Activated naive CD8-positive, alpha-beta T cell treated with anti-CD3 and anti-CD28 coated beads for 36 hours (primary cell): ENCODE data around the gene GRIK4. TPM values are rescaled to one million over a fixed set of nuclear protein-coding genes. Genes with fewer than 3 reads are reported as not detected.
A peak's percentile ranks its signal among the peaks of the same experiment; 100 is the strongest.

Experiments
- DNase-seq: peaks from one replicate; pipeline ENCODE4 v3.0.0; 2021
- H3K27ac Mint-ChIP-seq: one replicate; pipeline ENCODE4 v1.8.0; 2022; ENCODE audit warnings: mild to moderate bottlenecking, moderate library complexity, mixed read lengths
- H3K27me3 Mint-ChIP-seq: one replicate; pipeline ENCODE4 v1.8.0; 2022; ENCODE audit warnings: mild to moderate bottlenecking, mixed read lengths
- H3K36me3 Mint-ChIP-seq: one replicate; pipeline ENCODE4 v1.8.0; 2021; ENCODE audit warnings: mild to moderate bottlenecking, mixed read lengths
- H3K4me1 Mint-ChIP-seq: one replicate; pipeline ENCODE4 v1.8.0; 2021; ENCODE audit warnings: mixed read lengths
- H3K4me3 Mint-ChIP-seq: one replicate; pipeline ENCODE4 v1.8.0; 2022; ENCODE audit warnings: mild to moderate bottlenecking, moderate library complexity, mixed read lengths
- H3K9me3 Mint-ChIP-seq: one replicate; pipeline ENCODE4 v1.8.0; 2022; ENCODE audit warnings: mixed read lengths
- total RNA-seq, 2 experiments: library from RNA; stranded (reverse); gene quantifications; one replicate each; pipeline ENCODE4 v1.2.3, GENCODE V29; 2021

The GRIK4 gene
- total RNA-seq, 2 experiments from 2014 or later, result 0.40 to 0.43 TPM

DNA sequence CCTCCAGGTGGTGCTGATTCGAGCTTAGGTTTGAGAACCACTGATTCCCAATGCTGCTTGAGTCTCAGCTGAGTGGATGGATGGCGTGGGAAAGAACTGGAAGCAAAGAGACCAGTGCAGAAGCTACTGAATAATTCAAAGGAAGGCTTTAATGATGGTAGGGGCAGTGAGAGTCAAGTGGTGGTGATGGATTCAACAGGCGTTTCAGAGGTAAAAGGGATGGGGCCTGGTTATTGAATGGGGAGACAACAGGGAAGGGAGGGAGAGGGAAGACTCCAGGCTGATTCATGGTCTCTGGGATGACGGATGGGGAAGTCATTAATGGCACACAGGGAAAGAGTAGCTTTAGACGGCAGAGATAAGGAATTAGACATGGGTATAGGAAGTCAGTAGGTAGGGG lies 408.0 kb downstream of the GRIK4 start:
- no peaks in the 10 kb centered on the region for H3K4me1 Mint-ChIP-seq
- H3K27ac Mint-ChIP-seq, result no peak overlapping the region
- H3K27me3 Mint-ChIP-seq, result no peaks in the 10 kb centered on the region
- no peaks in the 10 kb centered on the region for H3K9me3 Mint-ChIP-seq
- no peak overlapping the region for H3K4me3 Mint-ChIP-seq
- DNase-seq, result no peak
- no peaks in the 10 kb centered on the region for H3K36me3 Mint-ChIP-seq

GRCh38 chr11:120923866-120924508 lies 412.4 kb downstream of the GRIK4 start:
- no peaks in the 10 kb centered on the region for H3K4me1 Mint-ChIP-seq
- no peak for DNase-seq
- H3K27ac Mint-ChIP-seq, result no peak overlapping the region
- H3K27me3 Mint-ChIP-seq, result no peaks in the 10 kb centered on the region
- no peak overlapping the region for H3K4me3 Mint-ChIP-seq
- H3K9me3 Mint-ChIP-seq, result no peaks in the 10 kb centered on the region
- no peaks in the 10 kb centered on the region for H3K36me3 Mint-ChIP-seq

DNA sequence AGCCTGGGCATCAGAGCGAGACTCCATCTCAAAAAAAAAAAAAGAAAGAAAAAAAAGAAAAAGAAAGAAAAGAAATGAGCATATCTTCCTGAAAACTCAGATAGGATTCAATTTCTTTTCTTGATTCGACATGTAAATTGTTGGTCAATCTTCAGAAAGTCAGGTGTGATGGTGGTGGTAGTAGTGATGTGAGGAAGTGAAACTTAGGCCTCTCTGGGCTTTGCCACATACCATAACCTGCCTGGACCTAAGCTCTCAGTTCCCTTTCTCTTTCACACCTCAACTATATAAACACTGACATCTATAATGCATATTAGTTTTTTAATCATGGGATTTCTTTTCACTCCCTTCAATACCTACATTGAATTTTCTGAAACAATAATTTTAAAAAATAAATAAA lies 414.4 kb downstream of the GRIK4 start:
- no peak overlapping the region for H3K4me3 Mint-ChIP-seq
- H3K27me3 Mint-ChIP-seq, result no peaks in the 10 kb centered on the region
- DNase-seq, result no peak

DNA sequence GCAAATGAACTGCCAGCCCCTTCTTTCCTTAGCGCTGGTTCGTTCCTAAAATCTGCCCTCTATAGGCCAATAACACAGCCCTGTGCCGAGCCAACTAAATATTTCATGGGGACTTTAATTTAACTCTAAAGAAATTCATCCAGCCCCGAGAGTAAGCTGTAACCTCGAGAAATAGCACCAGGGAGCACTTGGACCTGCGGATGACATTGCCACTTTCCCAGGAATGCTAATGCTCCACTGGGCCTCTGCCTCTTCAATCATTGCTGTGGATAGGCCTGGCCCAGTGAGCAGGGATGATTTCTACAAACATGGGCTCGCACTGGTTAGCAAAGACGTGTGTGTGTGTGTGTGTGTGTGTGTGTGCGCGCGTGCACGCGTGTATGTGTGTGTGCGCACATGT lies 417.1 kb downstream of the GRIK4 start:
- Mint-ChIP-seq H3K36me3 (no peaks in the 10 kb centered on the region), H3K27me3 (peaks cover 5% of the 10 kb centered on the region), H3K4me3 (no peak overlapping the region), H3K27ac (no peak overlapping the region), H3K4me1 (no peaks in the 10 kb centered on the region), H3K9me3 (no peaks in the 10 kb centered on the region)
- no peak for DNase-seq

More for the DNA sequence above, 414.4 kb downstream of the GRIK4 start:
- Mint-ChIP-seq H3K9me3 (no peaks in the 10 kb centered on the region), H3K36me3 (no peaks in the 10 kb centered on the region), H3K4me1 (no peaks in the 10 kb centered on the region), H3K27ac (no peak overlapping the region)

- no peaks in the 10 kb centered on the region for H3K36me3 Mint-ChIP-seq
- DNase-seq, result no peak
- no peak overlapping the region for H3K27ac Mint-ChIP-seq
- no peak overlapping the region for H3K4me3 Mint-ChIP-seq
- H3K9me3 Mint-ChIP-seq, result no peaks in the 10 kb centered on the region
- no peaks in the 10 kb centered on the region for H3K4me1 Mint-ChIP-seq
- H3K27me3 Mint-ChIP-seq, result peaks cover 5% of the 10 kb centered on the region
Measured at GRCh38 chr11:120929090-120929489, 417.5 kb downstream of the GRIK4 start.

- no peak overlapping the region for H3K4me3 Mint-ChIP-seq
- no peaks in the 10 kb centered on the region for H3K36me3 Mint-ChIP-seq
- DNase-seq, result peak; percentile 34
- no peak overlapping the region for H3K27ac Mint-ChIP-seq
- no peaks in the 10 kb centered on the region for H3K4me1 Mint-ChIP-seq
- no peaks in the 10 kb centered on the region for H3K9me3 Mint-ChIP-seq
- peaks cover 5% of the 10 kb centered on the region for H3K27me3 Mint-ChIP-seq
Measured at GRCh38 chr11:120929664-120930154, 418.2 kb downstream of the GRIK4 start.

GRCh38 chr11:120931057-120931779 lies 419.7 kb downstream of the GRIK4 start:
- Mint-ChIP-seq H3K4me1 (no peaks in the 10 kb centered on the region), H3K9me3 (no peaks in the 10 kb centered on the region), H3K36me3 (no peaks in the 10 kb centered on the region), H3K4me3 (no peak overlapping the region), H3K27ac (no peak overlapping the region), H3K27me3 (peaks cover 5% of the 10 kb centered on the region)
- DNase-seq, result no peak

- no peaks in the 10 kb centered on the region for H3K4me1 Mint-ChIP-seq
- no peaks in the 10 kb centered on the region for H3K9me3 Mint-ChIP-seq
- DNase-seq, result no peak
- H3K27me3 Mint-ChIP-seq, result peaks cover 10% of the 10 kb centered on the region
- no peak overlapping the region for H3K27ac Mint-ChIP-seq
- H3K4me3 Mint-ChIP-seq, result no peak overlapping the region
- H3K36me3 Mint-ChIP-seq, result no peaks in the 10 kb centered on the region
Measured at GRCh38 chr11:120932305-120932915, 420.9 kb downstream of the GRIK4 start.

DNA sequence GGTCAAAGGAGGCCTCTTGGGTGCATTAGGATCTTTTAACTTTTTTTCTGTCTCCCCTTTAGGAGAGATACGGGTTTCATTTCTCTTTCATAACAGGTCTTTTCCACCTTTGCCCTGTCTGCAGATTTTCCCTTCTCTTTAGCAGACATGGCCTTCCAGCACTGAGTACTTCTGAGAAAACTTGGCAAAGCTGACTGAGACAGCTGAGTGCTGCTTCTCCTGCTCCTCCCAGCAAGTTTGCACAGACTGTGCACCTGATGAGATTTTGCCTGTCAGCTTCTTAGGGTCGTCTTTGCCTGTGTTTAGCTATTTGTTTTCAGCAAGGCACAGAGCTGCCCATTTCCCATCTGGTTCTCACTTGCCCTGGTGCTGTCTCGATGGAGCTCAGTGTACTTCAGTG lies 424.8 kb downstream of the GRIK4 start:
- no peak for DNase-seq
- H3K27me3 Mint-ChIP-seq, result peaks cover 24% of the 10 kb centered on the region
- no peak overlapping the region for H3K27ac Mint-ChIP-seq
- H3K9me3 Mint-ChIP-seq, result no peaks in the 10 kb centered on the region
- no peak overlapping the region for H3K4me3 Mint-ChIP-seq
- no peaks in the 10 kb centered on the region for H3K36me3 Mint-ChIP-seq
- peaks cover 2% of the 10 kb centered on the region for H3K4me1 Mint-ChIP-seq

DNA sequence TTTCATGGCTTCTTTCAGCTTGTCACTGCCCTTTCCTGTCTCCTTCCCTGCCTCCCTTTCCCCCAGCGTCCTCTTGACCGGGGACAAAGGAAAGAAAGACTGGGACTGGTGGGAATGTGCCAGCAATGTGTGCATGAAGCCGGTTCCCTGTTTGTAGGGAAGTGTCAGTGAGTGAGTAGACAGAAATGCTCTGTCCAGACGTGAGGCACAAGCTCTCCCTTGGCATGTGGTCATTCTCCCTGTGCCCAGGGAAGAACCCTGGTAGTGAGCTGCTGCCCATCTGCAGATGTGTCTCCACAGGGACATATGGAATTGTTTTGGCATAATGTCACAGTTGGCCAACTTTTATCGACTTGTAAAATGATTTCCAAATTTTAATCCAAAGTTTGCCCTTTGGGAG lies 426.0 kb downstream of the GRIK4 start:
- Mint-ChIP-seq H3K4me3 (no peak overlapping the region), H3K27ac (no peak overlapping the region), H3K9me3 (no peaks in the 10 kb centered on the region), H3K4me1 (peaks cover 2% of the 10 kb centered on the region), H3K36me3 (no peaks in the 10 kb centered on the region), H3K27me3 (peaks cover 24% of the 10 kb centered on the region)
- DNase-seq, result no peak

- no peak overlapping the region for H3K27ac Mint-ChIP-seq
- peaks cover 19% of the 10 kb centered on the region for H3K27me3 Mint-ChIP-seq
- H3K4me1 Mint-ChIP-seq, result peaks cover 2% of the 10 kb centered on the region
- no peak overlapping the region for H3K4me3 Mint-ChIP-seq
- no peak for DNase-seq
- no peaks in the 10 kb centered on the region for H3K9me3 Mint-ChIP-seq
- no peaks in the 10 kb centered on the region for H3K36me3 Mint-ChIP-seq
Measured at GRCh38 chr11:120938260-120938659, 426.7 kb downstream of the GRIK4 start.

DNA sequence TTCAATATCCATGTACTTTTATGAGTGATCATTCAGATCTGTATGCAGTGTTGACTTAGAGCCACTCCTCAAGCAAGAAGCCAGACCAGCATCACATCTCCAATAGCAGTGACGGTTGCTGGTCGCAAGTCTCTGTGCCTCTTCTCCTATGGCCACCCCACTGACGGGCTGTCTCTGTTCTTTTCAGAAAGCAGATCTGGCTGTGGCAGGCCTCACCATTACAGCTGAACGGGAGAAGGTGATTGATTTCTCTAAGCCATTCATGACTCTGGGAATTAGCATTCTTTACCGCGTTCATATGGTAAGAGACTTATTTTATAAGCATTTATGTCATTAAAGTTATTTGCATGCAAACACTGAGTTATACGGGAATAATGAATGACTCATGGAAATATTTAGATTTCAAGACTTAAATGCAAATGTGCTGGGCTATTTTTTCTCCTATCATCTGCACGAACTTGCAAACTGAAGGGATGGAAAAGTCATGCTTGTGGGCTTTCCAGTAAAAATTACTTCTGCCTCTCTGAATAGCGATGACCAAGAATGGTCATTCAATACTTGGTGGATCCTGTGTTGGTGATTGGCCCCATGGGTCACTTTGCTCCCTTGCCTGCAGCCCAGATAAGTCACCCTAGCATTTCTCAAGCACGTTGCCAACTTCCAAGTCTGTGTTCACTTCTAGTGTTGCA lies 428.8 kb downstream of the GRIK4 start:
- no peak overlapping the region for H3K4me3 Mint-ChIP-seq
- H3K9me3 Mint-ChIP-seq, result peaks cover 9% of the 10 kb centered on the region
- DNase-seq, result no peak
- H3K36me3 Mint-ChIP-seq, result peaks cover 2% of the 10 kb centered on the region
- H3K27me3 Mint-ChIP-seq, result peaks cover 23% of the 10 kb centered on the region
- no peak overlapping the region for H3K27ac Mint-ChIP-seq
- H3K4me1 Mint-ChIP-seq, result peaks cover 2% of the 10 kb centered on the region

- Mint-ChIP-seq H3K27ac (no peak overlapping the region), H3K9me3 (peaks cover 9% of the 10 kb centered on the region), H3K4me3 (no peak overlapping the region), H3K36me3 (peaks cover 2% of the 10 kb centered on the region), H3K4me1 (peaks cover 2% of the 10 kb centered on the region), H3K27me3 (peaks cover 23% of the 10 kb centered on the region)
- DNase-seq, result no peak
Measured at GRCh38 chr11:120941000-120941399, 429.5 kb downstream of the GRIK4 start.

DNA sequence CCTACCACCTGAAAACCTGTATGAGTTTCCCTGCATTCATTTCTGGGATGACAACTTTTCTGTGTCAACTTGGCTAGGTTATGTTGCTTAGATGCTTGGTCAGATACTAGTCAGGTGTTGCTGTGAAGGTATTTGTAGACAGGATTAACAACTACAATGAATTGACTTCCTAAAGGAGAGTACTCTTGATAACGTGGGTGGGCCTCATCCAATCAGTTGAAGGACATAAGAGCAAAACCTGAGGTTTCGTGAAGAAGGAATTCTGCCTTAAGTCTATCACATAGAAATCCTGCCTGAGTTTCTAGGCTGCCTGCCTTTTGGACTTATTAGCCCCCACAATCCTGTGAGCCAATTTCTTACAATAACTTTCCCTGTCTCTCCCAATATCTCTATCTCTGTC lies 431.2 kb downstream of the GRIK4 start:
- DNase-seq, result no peak
- Mint-ChIP-seq H3K36me3 (peaks cover 2% of the 10 kb centered on the region), H3K9me3 (peaks cover 9% of the 10 kb centered on the region), H3K4me1 (peaks cover 2% of the 10 kb centered on the region), H3K27me3 (peaks cover 17% of the 10 kb centered on the region), H3K27ac (no peak overlapping the region), H3K4me3 (no peak overlapping the region)

- H3K9me3 Mint-ChIP-seq, result peaks cover 9% of the 10 kb centered on the region
- no peak for DNase-seq
Measured at GRCh38 chr11:120945042-120945441, 433.5 kb downstream of the GRIK4 start.

More at GRCh38 chr11:120945042-120945441, 433.5 kb downstream of the GRIK4 start:
- peaks cover 2% of the 10 kb centered on the region for H3K36me3 Mint-ChIP-seq
- H3K27me3 Mint-ChIP-seq, result peaks cover 14% of the 10 kb centered on the region
- H3K27ac Mint-ChIP-seq, result no peak overlapping the region
- H3K4me3 Mint-ChIP-seq, result no peak overlapping the region
- H3K4me1 Mint-ChIP-seq, result peaks cover 2% of the 10 kb centered on the region
